ENCODE results near the gene ITIH1.
"Not testable (repeated sequence)": the region's sequence is repeated elsewhere in the genome, so short reads cannot be mapped to it uniquely, and the experiment has no call there.

Gene ITIH1, protein sequence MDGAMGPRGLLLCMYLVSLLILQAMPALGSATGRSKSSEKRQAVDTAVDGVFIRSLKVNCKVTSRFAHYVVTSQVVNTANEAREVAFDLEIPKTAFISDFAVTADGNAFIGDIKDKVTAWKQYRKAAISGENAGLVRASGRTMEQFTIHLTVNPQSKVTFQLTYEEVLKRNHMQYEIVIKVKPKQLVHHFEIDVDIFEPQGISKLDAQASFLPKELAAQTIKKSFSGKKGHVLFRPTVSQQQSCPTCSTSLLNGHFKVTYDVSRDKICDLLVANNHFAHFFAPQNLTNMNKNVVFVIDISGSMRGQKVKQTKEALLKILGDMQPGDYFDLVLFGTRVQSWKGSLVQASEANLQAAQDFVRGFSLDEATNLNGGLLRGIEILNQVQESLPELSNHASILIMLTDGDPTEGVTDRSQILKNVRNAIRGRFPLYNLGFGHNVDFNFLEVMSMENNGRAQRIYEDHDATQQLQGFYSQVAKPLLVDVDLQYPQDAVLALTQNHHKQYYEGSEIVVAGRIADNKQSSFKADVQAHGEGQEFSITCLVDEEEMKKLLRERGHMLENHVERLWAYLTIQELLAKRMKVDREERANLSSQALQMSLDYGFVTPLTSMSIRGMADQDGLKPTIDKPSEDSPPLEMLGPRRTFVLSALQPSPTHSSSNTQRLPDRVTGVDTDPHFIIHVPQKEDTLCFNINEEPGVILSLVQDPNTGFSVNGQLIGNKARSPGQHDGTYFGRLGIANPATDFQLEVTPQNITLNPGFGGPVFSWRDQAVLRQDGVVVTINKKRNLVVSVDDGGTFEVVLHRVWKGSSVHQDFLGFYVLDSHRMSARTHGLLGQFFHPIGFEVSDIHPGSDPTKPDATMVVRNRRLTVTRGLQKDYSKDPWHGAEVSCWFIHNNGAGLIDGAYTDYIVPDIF

DNA sequence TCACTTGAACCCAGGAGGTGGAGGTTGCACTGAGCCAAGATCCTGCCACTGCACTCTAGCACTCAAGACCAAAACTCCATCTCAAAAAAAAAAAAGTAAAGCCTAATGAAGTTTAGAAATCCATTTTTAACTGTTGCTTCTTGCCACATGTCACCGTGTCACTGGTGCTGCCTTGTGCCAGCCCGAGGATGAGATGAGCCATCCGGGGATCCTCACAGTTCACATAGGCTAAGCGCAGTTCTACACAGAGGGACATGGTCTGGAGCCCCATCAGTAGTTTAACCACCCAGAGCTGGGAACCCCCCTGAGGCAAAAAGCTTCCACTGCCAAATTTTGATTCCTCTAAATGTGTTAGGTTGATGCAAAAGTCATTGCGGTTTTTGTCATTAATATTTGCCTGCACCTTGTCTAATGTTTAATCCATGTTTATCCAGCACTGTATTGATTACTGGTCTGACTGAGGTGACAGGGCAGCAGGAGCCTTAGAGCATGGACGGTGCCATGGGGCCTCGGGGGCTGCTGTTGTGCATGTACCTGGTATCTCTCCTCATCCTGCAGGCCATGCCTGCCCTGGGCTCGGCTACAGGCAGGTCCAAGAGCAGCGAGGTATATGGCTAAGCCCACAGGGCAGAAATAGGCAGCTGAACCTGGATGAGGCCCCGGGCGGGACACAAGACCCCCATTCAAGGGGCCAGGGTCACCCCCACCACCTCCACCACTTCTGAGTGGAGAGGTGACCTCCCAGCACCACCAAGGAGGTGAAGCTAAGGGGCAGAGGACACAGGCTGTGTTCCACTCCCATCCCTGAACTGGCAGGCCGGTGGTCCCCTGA lies at the start of gene ITIH1:
Gene ITIH1 (plus strand): TSS at position 473 of the 832 bp plus-strand sequence. CDS start 17 bp downstream, at position 490.
- DNase-seq (ENCODE audit: low read depth in 2 of 3, low spot score in 1 of 3): no peak

DNA sequence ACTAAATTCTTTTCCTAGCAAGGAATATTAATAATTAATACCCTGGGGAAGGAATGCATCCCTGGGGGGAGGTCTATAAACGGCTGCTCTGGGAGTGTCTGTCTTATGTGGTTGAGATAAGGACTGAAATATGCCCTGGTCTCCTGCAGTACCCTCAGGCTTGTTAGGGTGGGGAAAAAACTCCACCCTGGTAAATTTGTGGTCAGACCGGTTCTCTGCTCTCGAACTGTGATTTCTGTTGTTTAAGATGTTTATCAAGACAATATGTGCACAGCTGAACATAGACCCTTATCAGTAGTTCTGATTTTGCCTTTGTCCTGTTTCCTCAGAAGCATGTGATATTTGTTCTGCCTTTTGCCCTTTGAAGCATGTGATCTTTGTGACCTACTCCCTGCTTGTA lies 48.6 kb upstream of the ITIH1 start:
- DNase-seq (ENCODE audit: low read depth in 2 of 3, low spot score in 1 of 3): not testable (repeated sequence)

DNA sequence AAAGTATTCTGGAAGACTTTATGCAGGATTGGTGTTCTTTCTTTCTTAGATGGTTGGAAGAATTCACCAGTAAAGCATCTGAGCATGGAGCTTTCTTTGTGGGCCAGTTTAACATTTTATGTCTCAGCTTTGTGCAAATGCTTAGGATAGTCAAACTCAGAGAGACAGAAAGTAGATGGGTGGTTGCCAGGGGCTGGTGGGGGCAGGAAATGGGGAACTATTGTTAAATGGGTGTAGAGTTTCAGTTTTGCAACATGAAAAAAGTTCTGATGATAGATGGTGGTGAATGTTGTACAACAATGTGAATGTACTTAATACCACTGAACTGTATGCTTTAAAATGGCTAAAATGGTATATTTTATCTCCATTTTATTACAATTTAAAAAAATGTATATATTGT lies 46.7 kb upstream of the ITIH1 start:
- DNase-seq (ENCODE audit: low read depth in 2 of 3, low spot score in 1 of 3): no peak

DNA sequence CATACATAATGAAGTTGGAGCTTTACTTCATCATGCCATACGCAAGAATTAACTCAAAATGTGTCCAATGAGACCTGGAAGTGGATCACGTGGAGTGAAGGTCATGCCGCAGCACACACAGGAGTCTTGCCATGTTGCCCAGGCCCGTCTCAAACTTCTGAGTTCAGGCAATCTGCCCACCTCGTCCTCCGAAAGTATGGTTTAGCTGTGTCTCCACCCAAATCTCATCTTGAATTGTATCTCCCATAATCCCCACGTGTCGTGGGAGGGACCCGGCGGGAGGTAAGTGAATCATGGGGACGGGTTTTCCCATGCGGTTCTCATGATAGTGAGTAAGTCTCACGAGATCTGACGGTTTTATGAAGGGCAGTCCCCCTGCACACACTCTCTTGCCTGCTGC lies 45.8 kb upstream of the ITIH1 start:
- no peak for DNase-seq (ENCODE audit: low read depth in 2 of 3, low spot score in 1 of 3)

DNA sequence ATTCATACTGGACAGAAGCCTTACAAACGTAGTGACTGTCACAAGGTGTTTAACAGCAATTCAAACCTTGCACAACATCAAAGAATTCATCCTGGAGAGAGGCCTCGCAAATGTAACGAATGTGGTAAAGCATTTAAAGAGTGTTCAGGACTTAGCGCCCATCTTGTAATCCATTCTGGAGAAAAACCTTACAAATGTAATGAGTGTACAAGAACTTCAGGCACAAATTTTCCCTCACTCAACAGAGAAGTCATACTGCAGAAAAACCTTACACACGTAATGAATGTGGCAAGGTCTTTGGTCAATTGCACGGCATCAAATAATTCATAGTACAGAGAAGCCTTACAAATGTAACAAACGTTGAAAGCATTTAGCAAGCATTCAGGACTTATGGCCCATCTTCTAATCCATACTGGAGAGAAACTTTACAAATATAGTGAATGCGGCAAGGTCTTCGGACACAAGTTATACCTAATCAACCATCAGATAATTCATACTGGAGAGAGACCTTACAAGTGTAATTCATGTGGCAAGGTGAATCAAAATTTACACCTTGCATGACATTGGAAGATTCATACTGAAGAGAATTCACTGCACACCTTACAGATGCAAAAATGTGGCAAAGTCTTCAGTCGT lies 44.0 kb upstream of the ITIH1 start:
- DNase-seq (ENCODE audit: low read depth in 2 of 3, low spot score in 1 of 3): no peak

DNA sequence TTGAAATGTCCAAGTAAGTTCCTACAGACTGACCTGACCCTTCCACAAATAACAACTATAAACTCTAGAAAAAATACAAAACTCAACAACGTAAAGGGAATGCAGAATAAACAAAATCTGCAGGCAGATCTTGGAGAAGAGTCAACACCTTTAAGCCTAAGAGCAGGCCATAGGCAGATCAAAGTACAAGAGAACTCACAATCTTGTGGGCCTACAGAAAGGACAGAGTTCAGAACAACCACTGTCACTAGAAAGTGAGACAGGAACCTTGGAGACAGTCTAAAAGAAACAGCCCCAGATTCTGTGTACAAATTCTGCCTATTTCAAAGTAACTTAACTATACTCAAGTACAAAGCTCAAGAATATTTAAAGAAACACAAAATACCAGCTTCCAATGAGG lies 37.7 kb upstream of the ITIH1 start:
- DNase-seq (ENCODE audit: low read depth in 2 of 3, low spot score in 1 of 3): no peak

DNA sequence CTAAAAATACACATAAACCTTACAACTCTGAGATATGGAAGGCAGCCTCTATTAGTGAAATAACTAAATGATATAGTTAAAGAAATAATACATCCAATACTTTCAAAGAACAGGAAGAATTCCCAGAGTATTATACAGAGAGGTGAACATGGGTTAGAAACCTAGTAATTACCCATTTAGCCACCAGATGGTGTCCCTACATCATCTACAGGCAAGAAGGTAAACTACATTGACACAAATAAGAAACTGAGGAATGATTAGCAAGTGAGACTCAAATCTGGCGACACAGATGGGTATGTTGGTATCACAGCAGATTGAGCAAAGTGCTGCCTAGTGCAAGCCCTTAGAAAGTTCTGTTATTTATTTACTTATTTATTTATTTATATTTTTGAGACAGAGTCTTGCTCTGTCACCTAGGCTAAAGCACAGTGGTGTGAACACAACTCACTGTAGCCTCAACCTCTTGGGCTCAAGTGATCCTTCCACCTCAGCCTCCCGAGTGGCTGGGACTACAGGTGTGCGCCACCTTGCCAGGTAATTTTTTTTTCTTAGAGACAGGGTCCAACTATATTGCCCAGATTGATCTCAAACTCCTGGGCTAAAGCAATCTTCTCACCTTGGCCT lies 34.9 kb upstream of the ITIH1 start:
- DNase-seq (ENCODE audit: low read depth in 2 of 3, low spot score in 1 of 3): peak in 1 of 3 donors; percentile 15

DNA sequence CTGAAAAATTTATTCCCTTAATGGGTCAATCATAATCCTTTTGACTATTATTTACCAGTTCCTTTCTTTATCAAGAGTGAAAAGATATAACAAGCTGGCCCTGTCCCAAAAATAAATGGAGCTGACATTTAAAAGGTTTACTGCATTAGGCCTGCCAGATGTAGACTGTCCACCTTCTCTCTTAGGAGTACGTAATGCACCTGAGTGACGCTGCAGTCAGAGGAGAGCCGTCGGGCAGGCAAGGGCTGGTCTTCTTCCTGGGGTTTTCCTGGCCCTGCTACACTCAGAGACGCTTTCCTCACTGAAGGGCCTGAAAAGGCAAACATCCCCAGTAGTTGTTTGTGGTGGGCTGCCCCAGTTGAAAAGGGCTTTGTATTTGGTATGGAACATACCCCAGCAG lies 34.2 kb upstream of the ITIH1 start:
- no peak for DNase-seq (ENCODE audit: low read depth in 2 of 3, low spot score in 1 of 3)

DNA sequence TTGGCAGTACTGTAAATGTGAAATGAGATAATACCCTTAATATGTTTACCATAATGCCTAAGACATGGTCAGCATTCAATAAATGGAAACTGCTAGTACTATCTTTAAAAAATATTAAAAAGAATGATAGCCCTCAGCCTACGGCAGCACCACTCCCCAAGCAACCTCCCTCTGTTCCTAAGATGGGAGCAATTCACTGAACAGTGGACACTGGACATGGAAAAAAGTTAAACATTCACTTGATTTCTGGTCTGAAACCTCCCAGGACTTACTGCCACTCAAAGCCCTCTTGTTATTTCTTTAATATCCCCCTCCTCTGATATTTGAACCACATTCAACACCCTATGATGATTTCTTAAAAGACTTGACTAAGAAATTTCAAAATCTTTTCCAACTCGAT lies 33.7 kb upstream of the ITIH1 start:
- no peak for DNase-seq (ENCODE audit: low read depth in 2 of 3, low spot score in 1 of 3)

DNA sequence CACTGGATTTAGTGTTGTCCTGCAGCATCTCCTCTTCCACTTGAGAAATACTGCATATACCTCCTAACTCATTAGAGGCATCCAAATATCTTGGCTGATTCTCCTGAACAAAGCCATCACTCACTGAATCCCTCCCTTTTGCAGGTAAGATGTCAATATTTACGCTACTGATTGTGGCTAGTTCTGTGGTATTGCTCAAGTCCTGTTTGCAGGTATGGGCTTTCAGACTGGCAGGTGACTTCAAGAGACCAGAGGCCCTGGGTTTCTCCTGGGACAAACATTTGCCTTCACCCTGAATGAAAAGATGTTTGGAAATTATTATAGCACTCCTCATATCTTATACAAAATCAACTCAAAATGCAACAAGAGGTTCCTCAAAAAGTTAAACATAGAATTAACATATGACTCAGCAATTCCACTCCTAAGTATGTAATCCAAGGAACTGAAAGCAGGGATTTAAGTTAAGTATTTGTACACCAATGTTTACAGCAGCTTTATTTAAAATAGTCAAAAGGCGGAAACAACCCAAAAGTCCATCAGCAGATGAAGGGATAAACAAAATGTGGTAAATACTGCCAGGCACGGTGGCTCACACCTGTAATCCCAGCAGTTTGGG lies 25.2 kb upstream of the ITIH1 start:
- DNase-seq (ENCODE audit: low read depth in 2 of 3, low spot score in 1 of 3): no peak

DNA sequence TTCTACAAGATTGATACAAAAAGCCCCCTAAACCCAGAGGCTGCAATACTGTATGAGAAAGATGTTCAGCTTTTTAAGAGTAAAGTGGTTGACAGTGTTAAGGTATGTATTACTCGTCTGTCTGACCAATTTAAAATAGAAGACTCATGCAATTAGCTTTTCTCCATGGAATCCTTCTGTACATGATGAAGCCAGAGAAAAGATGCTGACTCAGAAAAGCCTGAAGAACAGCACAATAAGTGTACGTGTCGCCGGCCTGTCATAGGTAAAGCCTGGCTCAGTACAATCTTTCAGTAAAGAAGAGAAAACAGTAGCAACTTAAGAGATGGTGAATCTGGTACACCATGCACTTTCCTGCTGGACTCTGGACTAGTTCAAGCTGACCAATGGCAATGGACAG lies 23.0 kb upstream of the ITIH1 start:
- no peak for DNase-seq (ENCODE audit: low read depth in 2 of 3, low spot score in 1 of 3)

DNA sequence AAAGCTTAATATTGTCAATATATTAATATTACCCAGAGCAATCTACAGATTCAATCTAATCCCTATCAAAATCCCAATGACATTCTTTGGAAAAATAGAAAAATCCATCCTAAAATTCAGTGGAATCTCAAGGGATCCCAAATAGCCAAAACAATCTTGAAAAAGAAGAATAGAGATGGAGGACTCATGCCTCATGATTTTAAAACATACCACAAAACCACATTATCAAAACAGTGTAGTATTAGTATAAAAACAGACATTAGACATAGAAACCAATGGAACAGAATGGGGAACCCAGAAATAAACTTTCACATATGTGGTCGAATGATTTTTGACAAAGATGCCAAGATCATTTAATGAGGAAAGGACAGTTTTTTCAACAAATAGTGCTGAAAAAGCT lies 21.3 kb upstream of the ITIH1 start:
- no peak for DNase-seq (ENCODE audit: low read depth in 2 of 3, low spot score in 1 of 3)

DNA sequence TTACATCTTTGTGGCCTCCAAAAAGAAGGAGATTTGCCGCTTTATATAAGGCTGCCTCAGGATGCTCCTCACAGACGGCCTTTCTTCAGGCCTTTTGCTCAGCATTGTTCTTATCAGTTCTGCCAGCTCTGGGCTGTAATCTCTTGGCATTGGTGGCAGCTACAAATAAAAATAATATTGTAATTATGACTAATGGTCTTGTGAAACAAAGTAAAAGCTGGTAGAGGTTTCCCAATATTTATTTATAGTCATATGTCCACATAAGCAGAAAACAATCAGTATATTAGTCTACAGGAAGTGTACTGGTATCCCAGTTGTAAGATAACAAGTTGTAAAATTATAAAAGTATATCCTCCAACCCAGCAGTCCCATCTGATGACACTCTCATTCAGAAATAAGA lies 13.9 kb upstream of the ITIH1 start:
- no peak for DNase-seq (ENCODE audit: low read depth in 2 of 3, low spot score in 1 of 3)

DNA sequence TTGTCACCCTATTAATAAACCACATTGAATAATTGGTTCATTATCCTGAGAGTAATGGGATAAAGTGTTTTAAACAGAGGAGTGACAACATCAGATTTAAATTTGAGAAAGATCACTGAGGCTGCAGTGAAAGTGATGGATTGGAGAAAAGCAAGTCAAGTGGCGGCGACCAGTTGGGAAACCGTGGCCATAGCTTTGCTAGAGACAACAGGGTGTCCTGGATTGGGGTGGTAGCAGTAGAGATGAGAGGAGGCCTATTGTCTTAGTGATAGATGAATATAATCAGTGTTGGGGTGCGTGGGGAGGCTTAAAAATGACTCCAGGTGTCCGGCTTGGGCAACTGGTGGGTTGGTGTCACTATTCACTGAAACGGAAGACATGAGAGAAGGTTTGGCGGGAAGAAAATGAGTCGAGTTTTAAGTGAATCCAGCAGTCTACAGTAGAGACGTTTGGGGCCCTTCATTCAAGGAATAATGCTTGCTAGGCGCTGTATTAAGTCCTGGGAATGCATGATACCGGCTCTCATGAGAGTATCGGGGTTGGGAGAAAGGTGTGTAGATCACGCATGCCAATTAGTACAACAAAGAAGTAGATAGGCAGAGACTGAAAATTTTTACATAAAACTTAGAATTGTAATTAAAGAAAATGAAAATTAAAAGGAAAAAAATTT lies 7.5 kb upstream of the ITIH1 start:
- DNase-seq (ENCODE audit: low read depth in 2 of 3, low spot score in 1 of 3): no peak

DNA sequence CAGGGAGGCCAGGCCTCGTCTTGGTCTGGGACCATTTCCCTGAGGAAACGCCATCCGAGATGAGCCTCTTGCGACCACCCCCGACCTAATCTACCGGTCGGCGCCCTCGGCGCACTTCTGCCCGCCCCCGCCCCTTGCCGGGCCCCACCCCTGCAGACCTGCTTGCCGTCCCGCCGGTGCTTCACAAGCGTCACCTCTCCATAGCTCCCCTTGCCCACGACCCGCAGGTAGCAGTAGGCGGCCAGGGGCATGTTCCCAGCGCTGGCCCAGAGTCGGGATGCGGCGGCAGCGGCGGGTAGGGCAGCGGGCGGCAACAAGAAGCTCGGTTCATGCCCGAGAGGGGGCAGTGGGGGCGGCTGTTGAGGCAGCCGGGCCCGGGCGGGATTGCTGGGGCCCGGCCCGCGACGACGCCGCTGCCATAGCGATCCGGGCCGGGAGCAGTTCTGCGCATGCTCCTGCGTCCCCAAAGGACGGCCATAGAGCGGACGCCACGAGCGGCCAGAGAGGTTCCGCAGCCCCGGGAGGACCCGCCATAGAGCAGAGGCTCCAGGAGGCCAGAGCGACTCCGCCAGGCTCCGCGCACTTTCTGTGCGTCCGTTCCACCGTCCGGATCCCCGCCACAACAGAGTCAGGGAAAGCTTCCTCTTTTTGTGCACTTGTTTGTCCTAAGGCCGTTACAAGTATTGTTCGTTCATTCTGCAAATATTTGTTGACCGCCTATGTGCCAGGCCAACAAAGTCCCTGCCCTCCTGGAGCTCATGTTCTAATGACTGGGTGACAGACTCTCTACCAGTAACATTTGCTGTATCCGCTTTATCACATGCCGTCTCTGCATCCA lies 6.7 kb upstream of the ITIH1 start, which contains the start of gene NEK4:
Gene NEK4 (minus strand): TSS at position 445 of the 838 bp plus-strand sequence. CDS start 194 bp downstream, at position 251.
- DNase-seq (ENCODE audit: low read depth in 2 of 3, low spot score in 1 of 3): peak; percentile 78 to 87 (median 81)

DNA sequence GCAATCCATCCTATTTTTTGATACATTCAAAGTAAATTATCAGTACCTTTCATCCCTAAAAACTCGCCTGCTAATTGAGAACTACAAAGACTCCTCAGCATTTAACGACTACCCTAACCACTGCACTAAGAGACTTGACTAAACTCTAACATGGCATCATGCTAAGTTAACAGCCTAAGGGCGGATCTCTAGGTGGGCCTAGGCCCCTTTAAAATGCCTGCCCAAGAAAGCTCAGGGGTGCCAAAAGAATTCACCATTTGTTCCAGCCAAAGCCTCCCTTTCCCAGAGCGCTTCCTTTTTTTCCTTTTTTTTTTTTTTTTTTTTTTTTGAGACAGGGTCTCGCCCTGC lies 6.1 kb upstream of the ITIH1 start:
- no peak for DNase-seq (ENCODE audit: low read depth in 2 of 3, low spot score in 1 of 3)

DNA sequence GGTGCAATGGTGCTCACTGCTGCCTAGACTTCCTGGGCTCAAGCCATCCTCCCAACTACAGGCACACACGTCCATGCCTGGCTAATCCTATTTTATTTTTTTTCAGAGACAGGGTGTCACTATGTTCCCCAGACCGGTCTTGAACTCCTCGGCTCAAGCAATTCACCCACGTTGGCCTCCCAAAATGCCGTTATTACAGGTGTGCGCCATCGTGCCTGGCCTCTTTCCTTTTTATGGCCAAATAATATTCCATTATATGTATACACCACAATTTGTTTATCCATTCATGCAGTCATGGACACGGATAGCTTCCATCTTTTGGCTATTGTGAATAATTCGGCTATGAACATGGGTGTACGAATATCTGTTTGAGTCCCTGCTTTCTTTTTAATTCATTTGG lies 5.7 kb upstream of the ITIH1 start:
- DNase-seq (ENCODE audit: low read depth in 2 of 3, low spot score in 1 of 3): no peak

DNA sequence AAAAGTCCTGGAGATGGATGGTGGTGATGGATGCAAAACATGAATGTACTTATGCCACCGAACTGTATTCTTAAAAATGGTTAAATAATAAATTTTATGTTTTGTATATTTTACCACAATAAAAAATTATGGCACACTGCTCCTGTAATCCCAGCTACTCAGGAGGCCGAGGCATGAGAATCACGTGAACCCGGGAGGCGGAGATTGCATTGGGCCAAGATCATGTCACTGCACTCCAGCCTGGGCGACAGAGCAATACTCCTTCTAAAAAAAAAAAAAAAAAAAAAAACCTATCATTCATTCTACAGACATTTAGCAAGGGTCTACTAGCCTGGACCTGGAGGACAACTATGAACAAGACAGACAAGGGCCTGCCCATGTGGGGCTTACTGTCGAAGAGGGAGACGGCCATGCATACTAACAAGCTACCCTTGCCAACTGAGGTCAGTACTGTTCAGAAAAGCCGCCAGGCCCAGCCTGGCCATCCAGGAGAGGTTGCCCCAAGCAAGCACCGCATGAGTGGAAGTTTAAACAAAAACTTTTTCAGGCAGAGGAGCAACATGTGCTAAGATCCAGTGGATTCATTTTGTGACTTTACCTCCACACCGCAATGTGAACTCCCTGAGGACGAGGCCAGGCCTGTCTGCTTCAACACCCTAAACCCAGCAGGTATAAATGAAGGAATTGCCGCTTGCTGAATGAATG lies 3.9 kb upstream of the ITIH1 start:
- no peak for DNase-seq (ENCODE audit: low read depth in 2 of 3, low spot score in 1 of 3)
